Cardiac atrium fibroblast (primary cell): Measurements from ENCODE around the gene TRIM7. TPM values are rescaled to one million over a fixed set of nuclear protein-coding genes. Genes with fewer than 3 reads are reported as not detected.

Source experiments
- total RNA-seq: library from RNA; depleted of rRNA; stranded (reverse); fragments of >200 nt; gene quantifications from 2 replicates; pipeline ENCODE4 v1.2.3, GENCODE V29; 2015

TRIM7 gene
- total RNA-seq, result 2.5 and 4.9 TPM in 2 replicates

GRCh38 chr5:181204826-181205760, at the start of gene TRIM7:
TRIM7 (minus strand) TSS chr5:181205196; CDS start chr5:181205110, 86 bp downstream.

DNA sequence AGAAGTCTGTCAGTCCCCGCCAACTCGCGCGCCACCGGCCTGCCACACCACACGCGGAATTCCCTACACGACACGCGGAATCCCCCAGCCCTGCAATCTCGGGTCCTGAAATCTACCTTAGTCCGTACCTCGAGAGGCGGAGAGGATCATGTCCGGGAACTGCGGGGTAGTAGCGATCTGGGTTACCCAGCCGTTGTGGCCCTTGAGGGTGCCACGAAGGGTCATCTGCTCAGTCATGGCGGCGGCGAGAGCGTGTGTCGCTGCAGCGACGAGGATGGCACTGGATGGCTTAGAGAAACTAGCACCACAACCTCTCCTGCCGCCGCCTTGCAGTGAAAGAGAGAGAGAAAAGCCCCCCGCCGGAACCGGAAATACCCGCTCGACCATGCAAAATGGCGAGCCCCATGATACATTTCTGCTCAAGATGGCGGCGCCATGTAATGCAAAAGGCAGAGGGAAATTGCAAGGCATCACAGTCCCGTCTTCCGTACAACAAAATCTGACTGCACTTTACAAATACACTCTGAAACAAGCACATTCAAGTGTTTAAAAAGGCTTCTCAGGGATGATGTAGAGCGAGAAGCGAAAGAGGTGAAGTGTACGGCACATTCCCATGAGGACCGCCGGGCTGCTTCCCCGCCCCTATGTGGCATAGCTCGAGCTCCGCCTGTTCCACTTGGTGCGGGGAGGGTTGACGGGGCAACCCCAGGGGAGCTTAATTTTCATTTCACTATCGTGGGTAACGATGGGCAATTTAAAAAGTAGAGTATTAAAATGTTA, 38.8 kb upstream of the TRIM7 start, which contains the start of gene RACK1:
Gene RACK1, minus strand, starts transcription at position 343 of the 780 bp plus-strand sequence. Its CDS starts 106 bp downstream, at position 237.

GRCh38 chr5:181223058-181223728, 18.2 kb upstream of the TRIM7 start, which contains the start of gene TRIM41:
TRIM41 (plus strand) TSS chr5:181223281; CDS start chr5:181224000, 719 bp downstream.

DNA sequence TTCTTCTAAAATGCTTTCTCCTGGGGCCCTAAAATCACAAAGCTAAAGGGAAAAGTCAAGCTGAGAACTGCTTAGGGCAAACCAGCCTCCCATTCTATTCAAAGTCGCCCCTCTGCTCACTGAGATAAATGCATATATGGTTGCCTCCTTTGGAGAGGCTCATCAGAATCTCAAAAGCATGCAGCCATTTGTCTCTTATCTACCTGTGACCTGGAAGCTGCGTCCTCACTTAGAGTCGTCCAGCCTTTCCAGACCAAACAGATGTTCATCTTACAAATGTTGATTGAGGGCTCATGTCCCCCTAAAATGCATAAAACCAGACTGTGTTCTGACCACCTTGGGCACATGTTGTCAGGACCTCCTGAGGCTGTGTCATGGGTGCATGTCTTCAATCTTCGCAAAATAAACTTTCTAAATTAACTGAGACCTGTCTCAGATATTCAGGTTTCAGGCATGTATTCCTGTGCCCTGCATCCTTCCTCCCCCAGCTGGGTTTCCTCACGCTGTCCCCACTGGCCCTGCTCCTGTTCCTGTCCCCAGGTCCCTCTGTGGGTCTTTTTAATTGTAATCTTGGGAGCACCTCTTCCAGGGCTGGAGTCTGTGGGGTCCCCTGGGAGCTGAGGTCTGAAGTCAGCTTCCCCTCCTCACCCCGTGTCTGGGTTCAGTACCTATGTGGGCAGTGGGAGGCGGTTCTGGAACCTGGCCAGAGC, 57.9 kb downstream of the TRIM7 start, which contains the start of gene OR2V2:
Gene OR2V2, plus strand, starts transcription at position 660 of the 710 bp plus-strand sequence. CDS start 7,357 bp downstream, outside the sequence.

Other genes with a start within 250 kb of the TRIM7 start
- gene BTNL3, start 216.3 kb downstream of the TRIM7 start, total RNA-seq, result not detected in 2 replicates
- gene BTNL9, start 164.9 kb downstream of the TRIM7 start, total RNA-seq, result not detected in 2 replicates
- gene OR2V1, start 74.0 kb downstream of the TRIM7 start, total RNA-seq, result not detected in 2 replicates
- not detected in 2 replicates for gene OR2V2, start 57.6 kb downstream of the TRIM7 start, total RNA-seq
- gene TRIM41, start 18.1 kb upstream of the TRIM7 start, total RNA-seq, result 8.7 and 9.4 TPM in 2 replicates
- gene RACK1, start 38.7 kb upstream of the TRIM7 start, total RNA-seq, result 3,112 and 3,404 TPM in 2 replicates
- gene TRIM52, start 55.9 kb upstream of the TRIM7 start, total RNA-seq, result 4.2 and 12.6 TPM in 2 replicates
- gene OR4F3, start 162.1 kb upstream of the TRIM7 start, total RNA-seq, result not detected in 2 replicates